Measurements from ENCODE around the gene TP53AIP1. TPM values are rescaled to one million over a fixed set of nuclear protein-coding genes. Genes with fewer than 3 reads are reported as not detected.

The TP53AIP1 gene
- total and polyA plus RNA-seq, 2 experiments from 2014 or later: 0.07 TPM; not detected in 1

DNA sequence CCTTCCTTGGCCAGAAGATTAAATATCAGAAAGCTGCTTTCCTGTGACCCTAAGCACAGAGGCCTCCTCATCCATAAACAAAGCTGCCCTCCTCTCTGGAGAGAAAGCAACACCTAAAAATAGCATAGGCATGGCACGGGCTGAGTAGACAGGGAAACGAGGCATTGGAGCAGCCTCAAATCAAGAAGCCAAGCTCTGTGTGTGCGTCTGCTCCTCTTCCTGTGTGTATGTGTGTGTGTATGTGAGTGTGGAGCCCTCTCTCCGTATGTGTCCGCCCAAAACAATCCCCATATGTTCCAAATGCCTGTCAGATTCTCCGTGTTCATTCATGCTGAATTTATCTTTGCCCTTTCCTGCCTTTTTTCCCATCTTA, 27.5 kb downstream of the TP53AIP1 start:
- H3K36me3 Mint-ChIP-seq (ENCODE audit: low read depth): no peaks in the 10 kb centered on the region; the same call in 2 of the 3 replicates
- no peak for ATAC-seq
- no peaks in the 10 kb centered on the region for H3K36me3 ChIP-seq (ENCODE audit: insufficient read depth)
- H3F3A ChIP-seq (replicated peaks; ENCODE audit: low read depth): no peaks in the 10 kb centered on the region
- H3K4me3 ChIP-seq: no peak overlapping the region
- H3K4me3 Mint-ChIP-seq: no peak overlapping the region
- H3K9me2 ChIP-seq (ENCODE audit: insufficient read depth): no peaks in the 10 kb centered on the region
- no peaks in the 10 kb centered on the region for H3K79me2 ChIP-seq (replicated peaks; ENCODE audit: insufficient read depth)
- no peak overlapping the region for H3K27ac ChIP-seq (ENCODE audit: low read depth)
- no peaks in the 10 kb centered on the region for H4K20me1 ChIP-seq (replicated peaks; ENCODE audit: insufficient read depth)
- DNase-seq (ENCODE audit: low spot score): no peak
- H3K9me3 Mint-ChIP-seq: peaks cover 4% of the 10 kb centered on the region; the same call in 2 of the 3 replicates
- peaks cover 11% of the 10 kb centered on the region for H3K27me3 Mint-ChIP-seq (ENCODE audit: insufficient read depth, low read depth, poor library complexity)
- H3K4me1 Mint-ChIP-seq: no peaks in the 10 kb centered on the region; the same call in 2 of the 3 replicates
- no peak for TF ChIP-seq ZNF114 (CRISPR knock-in tag; IDR thresholded peaks at IDR 0.05)
- TF ChIP-seq POLR2AphosphoS5 (IDR thresholded peaks at IDR 0.05; ENCODE audit: low read depth): no peak
- H3K4me2 ChIP-seq: no peak overlapping the region
- no peak overlapping the region for H3K27ac Mint-ChIP-seq
- no peak overlapping the region for H2AFZ ChIP-seq
- peaks cover 3% of the 10 kb centered on the region; the same call in 1 of the 2 replicates for H3K27me3 ChIP-seq (ENCODE audit: insufficient read depth)
- no peaks in the 10 kb centered on the region for H3K4me1 ChIP-seq (ENCODE audit: insufficient read depth)

DNA sequence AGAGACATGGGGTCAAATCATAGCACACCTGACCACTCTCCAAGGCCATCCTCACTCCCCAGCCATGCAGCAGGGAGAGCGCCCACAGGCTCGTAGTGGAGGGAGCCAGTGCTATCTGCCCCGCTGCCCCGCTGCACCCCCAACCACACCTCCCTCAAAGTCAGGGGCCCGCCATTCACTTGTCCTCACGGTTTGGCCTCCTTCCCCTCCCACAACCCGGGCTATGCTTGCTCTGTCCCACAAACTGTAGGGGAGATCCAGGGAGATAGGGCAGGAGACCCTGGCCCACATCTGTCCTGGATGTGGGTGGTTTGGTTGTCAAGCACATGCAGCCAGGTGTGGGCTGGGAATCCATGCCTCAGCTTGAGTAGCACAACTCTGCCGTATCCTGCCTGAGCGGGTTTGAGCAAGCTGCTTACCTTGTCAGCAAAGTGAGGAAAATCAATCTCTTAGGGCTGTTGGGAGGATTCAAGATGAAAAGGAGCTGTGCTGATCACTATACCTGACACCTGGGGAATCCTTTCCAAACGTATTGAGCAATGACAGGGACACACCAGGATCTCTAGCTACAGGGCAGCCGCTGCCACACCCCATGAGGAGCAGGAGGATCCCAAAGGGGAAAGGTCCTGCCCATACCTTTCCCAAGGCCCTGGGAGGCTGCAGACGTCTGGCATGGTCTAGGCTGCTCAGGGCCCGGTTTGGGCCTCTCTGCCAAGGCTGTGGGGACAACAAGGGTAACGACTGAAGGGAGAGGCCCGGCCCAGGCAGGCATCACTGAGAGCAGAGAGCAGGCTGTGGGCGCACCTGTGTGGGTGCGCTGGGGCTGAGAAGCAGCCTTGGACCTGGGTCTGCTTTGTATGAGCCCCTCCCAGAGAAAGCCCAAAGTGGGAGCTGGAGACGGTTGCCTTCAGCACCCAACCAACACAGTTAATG, 28.2 kb downstream of the TP53AIP1 start:
- H3K79me2 ChIP-seq (replicated peaks; ENCODE audit: insufficient read depth): no peaks in the 10 kb centered on the region
- DNase-seq (ENCODE audit: low spot score): no peak
- no peak overlapping the region for H3K27ac ChIP-seq (ENCODE audit: low read depth)
- no peak overlapping the region; the same call in 1 of the 2 replicates for H2AFZ ChIP-seq
- no peak overlapping the region for H3K4me2 ChIP-seq
- H3K9me3 Mint-ChIP-seq: peaks cover 4% of the 10 kb centered on the region; the same call in 2 of the 3 replicates
- H3K27me3 Mint-ChIP-seq (ENCODE audit: insufficient read depth, low read depth, poor library complexity): peaks cover 11% of the 10 kb centered on the region
- no peaks in the 10 kb centered on the region for H3K36me3 ChIP-seq (ENCODE audit: insufficient read depth)
- peaks cover 3% of the 10 kb centered on the region; the same call in 1 of the 2 replicates for H3K27me3 ChIP-seq (ENCODE audit: insufficient read depth)
- no peak overlapping the region for H3K27ac Mint-ChIP-seq
- no peaks in the 10 kb centered on the region for H3F3A ChIP-seq (replicated peaks; ENCODE audit: low read depth)
- H3K9me2 ChIP-seq (ENCODE audit: insufficient read depth): no peaks in the 10 kb centered on the region
- H3K4me1 Mint-ChIP-seq: no peaks in the 10 kb centered on the region; the same call in 2 of the 3 replicates
- H3K4me3 ChIP-seq: no peak overlapping the region
- H3K4me1 ChIP-seq (ENCODE audit: insufficient read depth): no peaks in the 10 kb centered on the region
- no peak overlapping the region for H3K4me3 Mint-ChIP-seq
- no peak for ATAC-seq
- H4K20me1 ChIP-seq (replicated peaks; ENCODE audit: insufficient read depth): no peaks in the 10 kb centered on the region
- H3K36me3 Mint-ChIP-seq (ENCODE audit: low read depth): no peaks in the 10 kb centered on the region; the same call in 2 of the 3 replicates
- TF ChIP-seq, protein P1, sequence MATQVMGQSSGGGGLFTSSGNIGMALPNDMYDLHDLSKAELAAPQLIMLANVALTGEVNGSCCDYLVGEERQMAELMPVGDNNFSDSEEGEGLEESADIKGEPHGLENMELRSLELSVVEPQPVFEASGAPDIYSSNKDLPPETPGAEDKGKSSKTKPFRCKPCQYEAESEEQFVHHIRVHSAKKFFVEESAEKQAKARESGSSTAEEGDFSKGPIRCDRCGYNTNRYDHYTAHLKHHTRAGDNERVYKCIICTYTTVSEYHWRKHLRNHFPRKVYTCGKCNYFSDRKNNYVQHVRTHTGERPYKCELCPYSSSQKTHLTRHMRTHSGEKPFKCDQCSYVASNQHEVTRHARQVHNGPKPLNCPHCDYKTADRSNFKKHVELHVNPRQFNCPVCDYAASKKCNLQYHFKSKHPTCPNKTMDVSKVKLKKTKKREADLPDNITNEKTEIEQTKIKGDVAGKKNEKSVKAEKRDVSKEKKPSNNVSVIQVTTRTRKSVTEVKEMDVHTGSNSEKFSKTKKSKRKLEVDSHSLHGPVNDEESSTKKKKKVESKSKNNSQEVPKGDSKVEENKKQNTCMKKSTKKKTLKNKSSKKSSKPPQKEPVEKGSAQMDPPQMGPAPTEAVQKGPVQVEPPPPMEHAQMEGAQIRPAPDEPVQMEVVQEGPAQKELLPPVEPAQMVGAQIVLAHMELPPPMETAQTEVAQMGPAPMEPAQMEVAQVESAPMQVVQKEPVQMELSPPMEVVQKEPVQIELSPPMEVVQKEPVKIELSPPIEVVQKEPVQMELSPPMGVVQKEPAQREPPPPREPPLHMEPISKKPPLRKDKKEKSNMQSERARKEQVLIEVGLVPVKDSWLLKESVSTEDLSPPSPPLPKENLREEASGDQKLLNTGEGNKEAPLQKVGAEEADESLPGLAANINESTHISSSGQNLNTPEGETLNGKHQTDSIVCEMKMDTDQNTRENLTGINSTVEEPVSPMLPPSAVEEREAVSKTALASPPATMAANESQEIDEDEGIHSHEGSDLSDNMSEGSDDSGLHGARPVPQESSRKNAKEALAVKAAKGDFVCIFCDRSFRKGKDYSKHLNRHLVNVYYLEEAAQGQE (IDR thresholded peaks at IDR 0.05; ENCODE audit: unreplicated experiment): no peak
- TF ChIP-seq ETS1 (IDR thresholded peaks at IDR 0.05): no peak
- TF ChIP-seq, protein P2, sequence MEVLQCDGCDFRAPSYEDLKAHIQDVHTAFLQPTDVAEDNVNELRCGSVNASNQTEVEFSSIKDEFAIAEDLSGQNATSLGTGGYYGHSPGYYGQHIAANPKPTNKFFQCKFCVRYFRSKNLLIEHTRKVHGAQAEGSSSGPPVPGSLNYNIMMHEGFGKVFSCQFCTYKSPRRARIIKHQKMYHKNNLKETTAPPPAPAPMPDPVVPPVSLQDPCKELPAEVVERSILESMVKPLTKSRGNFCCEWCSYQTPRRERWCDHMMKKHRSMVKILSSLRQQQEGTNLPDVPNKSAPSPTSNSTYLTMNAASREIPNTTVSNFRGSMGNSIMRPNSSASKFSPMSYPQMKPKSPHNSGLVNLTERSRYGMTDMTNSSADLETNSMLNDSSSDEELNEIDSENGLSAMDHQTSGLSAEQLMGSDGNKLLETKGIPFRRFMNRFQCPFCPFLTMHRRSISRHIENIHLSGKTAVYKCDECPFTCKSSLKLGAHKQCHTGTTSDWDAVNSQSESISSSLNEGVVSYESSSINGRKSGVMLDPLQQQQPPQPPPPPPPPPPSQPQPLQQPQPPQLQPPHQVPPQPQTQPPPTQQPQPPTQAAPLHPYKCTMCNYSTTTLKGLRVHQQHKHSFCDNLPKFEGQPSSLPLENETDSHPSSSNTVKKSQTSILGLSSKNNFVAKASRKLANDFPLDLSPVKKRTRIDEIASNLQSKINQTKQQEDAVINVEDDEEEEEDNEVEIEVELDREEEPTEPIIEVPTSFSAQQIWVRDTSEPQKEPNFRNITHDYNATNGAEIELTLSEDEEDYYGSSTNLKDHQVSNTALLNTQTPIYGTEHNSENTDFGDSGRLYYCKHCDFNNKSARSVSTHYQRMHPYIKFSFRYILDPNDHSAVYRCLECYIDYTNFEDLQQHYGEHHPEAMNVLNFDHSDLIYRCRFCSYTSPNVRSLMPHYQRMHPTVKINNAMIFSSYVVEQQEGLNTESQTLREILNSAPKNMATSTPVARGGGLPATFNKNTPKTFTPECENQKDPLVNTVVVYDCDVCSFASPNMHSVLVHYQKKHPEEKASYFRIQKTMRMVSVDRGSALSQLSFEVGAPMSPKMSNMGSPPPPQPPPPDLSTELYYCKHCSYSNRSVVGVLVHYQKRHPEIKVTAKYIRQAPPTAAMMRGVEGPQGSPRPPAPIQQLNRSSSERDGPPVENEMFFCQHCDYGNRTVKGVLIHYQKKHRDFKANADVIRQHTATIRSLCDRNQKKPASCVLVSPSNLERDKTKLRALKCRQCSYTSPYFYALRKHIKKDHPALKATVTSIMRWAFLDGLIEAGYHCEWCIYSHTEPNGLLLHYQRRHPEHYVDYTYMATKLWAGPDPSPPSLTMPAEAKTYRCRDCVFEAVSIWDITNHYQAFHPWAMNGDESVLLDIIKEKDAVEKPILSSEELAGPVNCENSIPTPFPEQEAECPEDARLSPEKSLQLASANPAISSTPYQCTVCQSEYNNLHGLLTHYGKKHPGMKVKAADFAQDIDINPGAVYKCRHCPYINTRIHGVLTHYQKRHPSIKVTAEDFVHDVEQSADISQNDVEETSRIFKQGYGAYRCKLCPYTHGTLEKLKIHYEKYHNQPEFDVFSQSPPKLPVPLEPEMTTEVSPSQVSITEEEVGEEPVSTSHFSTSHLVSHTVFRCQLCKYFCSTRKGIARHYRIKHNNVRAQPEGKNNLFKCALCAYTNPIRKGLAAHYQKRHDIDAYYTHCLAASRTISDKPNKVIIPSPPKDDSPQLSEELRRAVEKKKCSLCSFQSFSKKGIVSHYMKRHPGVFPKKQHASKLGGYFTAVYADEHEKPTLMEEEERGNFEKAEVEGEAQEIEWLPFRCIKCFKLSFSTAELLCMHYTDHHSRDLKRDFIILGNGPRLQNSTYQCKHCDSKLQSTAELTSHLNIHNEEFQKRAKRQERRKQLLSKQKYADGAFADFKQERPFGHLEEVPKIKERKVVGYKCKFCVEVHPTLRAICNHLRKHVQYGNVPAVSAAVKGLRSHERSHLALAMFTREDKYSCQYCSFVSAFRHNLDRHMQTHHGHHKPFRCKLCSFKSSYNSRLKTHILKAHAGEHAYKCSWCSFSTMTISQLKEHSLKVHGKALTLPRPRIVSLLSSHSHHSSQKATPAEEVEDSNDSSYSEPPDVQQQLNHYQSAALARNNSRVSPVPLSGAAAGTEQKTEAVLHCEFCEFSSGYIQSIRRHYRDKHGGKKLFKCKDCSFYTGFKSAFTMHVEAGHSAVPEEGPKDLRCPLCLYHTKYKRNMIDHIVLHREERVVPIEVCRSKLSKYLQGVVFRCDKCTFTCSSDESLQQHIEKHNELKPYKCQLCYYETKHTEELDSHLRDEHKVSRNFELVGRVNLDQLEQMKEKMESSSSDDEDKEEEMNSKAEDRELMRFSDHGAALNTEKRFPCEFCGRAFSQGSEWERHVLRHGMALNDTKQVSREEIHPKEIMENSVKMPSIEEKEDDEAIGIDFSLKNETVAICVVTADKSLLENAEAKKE (CRISPR knock-in tag; IDR thresholded peaks at IDR 0.05): no peak
- no peak for TF ChIP-seq POLR2AphosphoS5 (IDR thresholded peaks at IDR 0.05; ENCODE audit: low read depth)
- no peak for TF ChIP-seq CTCF (conservative IDR thresholded peaks at IDR 0.05; ENCODE audit: low read depth in 2 of 2)

Data from GM23338 (cell line).